CD4-positive, alpha-beta T cell (primary cell): ENCODE data around the gene CHST2. TPM values are rescaled to one million over a fixed set of nuclear protein-coding genes. Genes with fewer than 3 reads are reported as not detected.

Source experiments
- ATAC-seq: fragments of 200-7000 bp; cut with Tn5 transposase; one replicate; pipeline ENCODE4 v1.10.0; 2022; ENCODE audit warnings: mild to moderate bottlenecking; ENCODE audit not compliant: poor library complexity
- CTCF ChIA-PET: fragments of 350-600 bp; sonication (Branson Sonifier 250); formaldehyde crosslinking; loops from one replicate; lab custom pipeline; 2021; ENCODE audit warnings: antibody characterized with exemption, inconsistent platforms; lab: Charles Lee
- POLR2A ChIA-PET: fragments of 350-600 bp; sonication (Branson Sonifier 250); formaldehyde crosslinking; loops from one replicate; lab custom pipeline; 2021; ENCODE audit warnings: antibody characterized with exemption, inconsistent platforms; lab: Charles Lee
- DNase-seq, 14 experiments: peaks; one replicate each; pipeline ENCODE4 v3.0.0-alpha.2; 2013 to 2020; ENCODE audit warnings: mixed read lengths in 2 of 14
- H3K27ac ChIP-seq, 2 donors: one replicate each; pipeline versions ENCODE4 v1.5.1 to v1.7.0; 2013; ENCODE audit warnings: low read length in 2 of 2, low read depth in 1 of 2, mild to moderate bottlenecking in 1 of 2
- H3K27me3 ChIP-seq, 2 experiments: 1 replicate in 1 of 2; 2 replicates in 1 of 2; pipeline versions ENCODE4 v1.6.1 to v1.7.0; 2013; ENCODE audit warnings: low read length in 2 of 2, control low read depth in 1 of 2, mild to moderate bottlenecking in 1 of 2, moderate library complexity in 1 of 2; ENCODE audit not compliant: insufficient read depth in 2 of 2, control insufficient read depth in 1 of 2
- H3K36me3 ChIP-seq: one replicate; pipeline ENCODE4 v1.6.1; 2013; ENCODE audit warnings: low read length, control low read depth; ENCODE audit not compliant: insufficient read depth
- H3K4me1 ChIP-seq: one replicate; pipeline ENCODE4 v1.6.1; 2013; ENCODE audit warnings: low read length, control low read depth; ENCODE audit not compliant: insufficient read depth
- H3K4me3 ChIP-seq: one replicate; pipeline ENCODE4 v1.5.1; 2013; ENCODE audit warnings: mild to moderate bottlenecking, low read length, moderate library complexity
- H3K9me3 ChIP-seq, 2 experiments: 1 replicate in 1 of 2; 2 replicates in 1 of 2; pipeline versions ENCODE4 v1.6.1 to v1.7.0; 2013; ENCODE audit warnings: low read length in 2 of 2, mild to moderate bottlenecking in 2 of 2, control low read depth in 1 of 2, moderate library complexity in 1 of 2; ENCODE audit not compliant: control insufficient read depth in 1 of 2, insufficient read depth in 1 of 2
- H3K27ac Mint-ChIP-seq: one replicate; pipeline ENCODE4 v1.8.0; 2020; ENCODE audit warnings: mixed read lengths
- H3K27me3 Mint-ChIP-seq: one replicate; pipeline ENCODE4 v1.8.0; 2021; ENCODE audit warnings: mixed read lengths
- H3K36me3 Mint-ChIP-seq: one replicate; pipeline ENCODE4 v1.8.0; 2021; ENCODE audit warnings: low read depth, mixed read lengths
- H3K4me1 Mint-ChIP-seq: one replicate; pipeline ENCODE4 v1.8.0; 2021; ENCODE audit warnings: low read depth, mixed read lengths
- H3K4me3 Mint-ChIP-seq: one replicate; pipeline ENCODE4 v1.8.0; 2020; ENCODE audit warnings: mild to moderate bottlenecking, mixed read lengths
- H3K9me3 Mint-ChIP-seq: one replicate; pipeline ENCODE4 v1.8.0; 2020; ENCODE audit warnings: mixed read lengths
- intact Hi-C, 2 experiments: fragments of 100-400 bp; cut with DNase I in 1 of 2; cut with micrococcal nuclease in 1 of 2; formaldehyde crosslinking; loops; one replicate each; pipeline versions ENCODE4 v1.15.1 to v1.9.0; 2023 to 2025; cut with DNase I, micrococcal nuclease
- total RNA-seq, 174 experiments: library from RNA in 2 of 174; stranded (reverse) in 2 of 174; gene quantifications; one replicate each; pipeline ENCODE4 v1.2.3 and lab custom pipeline; 2021 to 2026
- TF ChIP-seq, protein P1 (sequence below): fragments of 200-600 bp; IDR thresholded peaks from one replicate; pipeline ENCODE4 v1.8.0; 2022; ENCODE audit warnings: antibody characterized with exemption, mild to moderate bottlenecking

Gene CHST2
- total RNA-seq, 2 experiments from 2014 or later = 2.0 TPM

DNA sequence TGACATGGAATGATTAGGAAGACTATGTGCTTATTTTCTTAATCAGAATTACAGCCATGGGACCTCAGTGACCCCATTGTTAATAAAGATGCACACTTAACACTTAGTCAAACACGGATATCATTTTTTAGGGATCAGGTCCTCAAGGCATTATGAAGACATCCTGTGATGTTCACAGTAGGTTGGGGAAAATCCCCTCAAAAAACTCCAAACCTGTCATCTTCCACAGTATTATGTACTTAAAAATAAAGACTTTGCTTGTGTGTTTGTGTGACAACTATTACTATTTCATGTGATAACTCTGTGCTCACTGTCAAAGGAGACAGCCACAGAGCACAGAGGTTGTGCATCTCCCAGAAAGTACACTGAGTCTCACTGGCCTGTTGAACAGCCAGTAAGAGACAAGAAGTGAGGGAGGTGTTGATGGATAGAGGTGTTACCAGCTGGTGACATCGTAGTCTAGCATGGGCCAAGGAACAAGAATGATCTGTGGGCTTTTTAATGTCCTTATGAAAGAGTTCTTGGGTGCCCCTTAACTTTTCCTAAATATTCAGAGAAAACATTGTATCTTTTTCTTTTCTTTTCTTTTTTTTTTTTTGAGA, 18.0 kb downstream of the CHST2 start:
- H3K27me3 ChIP-seq = no peaks in the 10 kb centered on the region
- Mint-ChIP-seq H3K4me3 (no peak overlapping the region), H3K27ac (no peak overlapping the region), H3K9me3 (no peaks in the 10 kb centered on the region), H3K27me3 (no peaks in the 10 kb centered on the region), H3K36me3 (no peaks in the 10 kb centered on the region), H3K4me1 (peaks cover 6% of the 10 kb centered on the region)
- H3K36me3 ChIP-seq = no peaks in the 10 kb centered on the region
- ChIA-PET POLR2A (interaction anchor here (0.7 kb wide), 1 partner anchor 34 kb away, joined by 3 read pairs; no protein-coding TSS in a partner anchor), CTCF (no interaction called here)
- intact Hi-C loops = no loop called here
- TF ChIP-seq, protein P1, sequence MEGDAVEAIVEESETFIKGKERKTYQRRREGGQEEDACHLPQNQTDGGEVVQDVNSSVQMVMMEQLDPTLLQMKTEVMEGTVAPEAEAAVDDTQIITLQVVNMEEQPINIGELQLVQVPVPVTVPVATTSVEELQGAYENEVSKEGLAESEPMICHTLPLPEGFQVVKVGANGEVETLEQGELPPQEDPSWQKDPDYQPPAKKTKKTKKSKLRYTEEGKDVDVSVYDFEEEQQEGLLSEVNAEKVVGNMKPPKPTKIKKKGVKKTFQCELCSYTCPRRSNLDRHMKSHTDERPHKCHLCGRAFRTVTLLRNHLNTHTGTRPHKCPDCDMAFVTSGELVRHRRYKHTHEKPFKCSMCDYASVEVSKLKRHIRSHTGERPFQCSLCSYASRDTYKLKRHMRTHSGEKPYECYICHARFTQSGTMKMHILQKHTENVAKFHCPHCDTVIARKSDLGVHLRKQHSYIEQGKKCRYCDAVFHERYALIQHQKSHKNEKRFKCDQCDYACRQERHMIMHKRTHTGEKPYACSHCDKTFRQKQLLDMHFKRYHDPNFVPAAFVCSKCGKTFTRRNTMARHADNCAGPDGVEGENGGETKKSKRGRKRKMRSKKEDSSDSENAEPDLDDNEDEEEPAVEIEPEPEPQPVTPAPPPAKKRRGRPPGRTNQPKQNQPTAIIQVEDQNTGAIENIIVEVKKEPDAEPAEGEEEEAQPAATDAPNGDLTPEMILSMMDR = no peak
- H3K27ac ChIP-seq = no peak overlapping the region
- DNase-seq (no peak), ATAC-seq (no peak)
- no peaks in the 10 kb centered on the region for H3K9me3 ChIP-seq
- H3K4me1 ChIP-seq = no peaks in the 10 kb centered on the region
- no peak overlapping the region for H3K4me3 ChIP-seq

DNA sequence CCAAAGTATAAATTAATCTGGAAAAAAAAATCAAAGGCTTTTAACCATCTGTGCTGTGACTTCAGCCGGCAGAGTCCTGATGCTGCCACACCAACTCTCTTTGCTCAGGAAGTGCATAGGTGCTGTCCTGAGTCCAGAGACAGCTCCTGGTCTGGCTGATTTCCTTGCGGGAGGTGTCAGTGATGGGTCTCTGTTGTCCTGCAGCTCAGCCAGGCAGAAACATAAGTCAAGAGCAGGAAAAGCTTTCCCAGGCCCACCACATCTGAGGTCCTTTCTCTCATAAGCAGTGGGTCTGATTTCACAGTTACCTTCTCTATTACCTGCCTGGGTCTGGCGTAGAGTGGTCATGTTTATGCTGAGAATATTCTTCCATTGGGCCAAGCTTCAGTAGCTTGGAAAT, 19.4 kb downstream of the CHST2 start:
- Mint-ChIP-seq H3K4me1 (no peaks in the 10 kb centered on the region), H3K36me3 (no peaks in the 10 kb centered on the region), H3K9me3 (no peaks in the 10 kb centered on the region), H3K27me3 (no peaks in the 10 kb centered on the region), H3K27ac (no peak overlapping the region), H3K4me3 (no peak overlapping the region)
- CTCF ChIA-PET = no interaction called here
- intact Hi-C loops = no loop called here
- TF ChIP-seq, protein P1 = no peak
- Histone ChIP-seq H3K27me3 (no peaks in the 10 kb centered on the region), H3K4me3 (no peak overlapping the region), H3K27ac (no peak overlapping the region), H3K36me3 (no peaks in the 10 kb centered on the region), H3K4me1 (no peaks in the 10 kb centered on the region), H3K9me3 (no peaks in the 10 kb centered on the region)
- POLR2A ChIA-PET = no interaction called here
- DNase-seq (no peak), ATAC-seq (no peak)

DNA sequence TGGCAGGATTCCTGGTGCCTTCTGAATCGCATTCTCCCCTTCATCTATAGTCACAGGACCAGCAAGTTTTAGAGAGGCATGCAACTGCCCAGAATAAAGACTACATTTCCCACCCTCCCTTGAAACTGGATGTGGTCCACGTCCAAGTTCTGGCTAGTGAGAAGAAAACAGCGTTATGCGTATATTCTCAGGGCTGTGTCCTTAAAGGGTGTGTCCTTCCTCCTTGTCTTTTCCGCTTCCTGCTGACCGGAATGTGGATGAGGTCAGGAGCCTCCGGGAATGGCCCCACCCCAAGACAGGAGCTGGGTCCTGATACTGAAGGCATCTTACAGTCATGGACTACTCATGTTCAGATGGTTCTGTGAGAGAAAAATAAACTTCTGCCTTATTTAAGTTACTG, 20.2 kb downstream of the CHST2 start:
- TF ChIP-seq, protein P1 = no peak
- no peak overlapping the region for H3K27ac Mint-ChIP-seq
- CTCF ChIA-PET = no interaction called here

More for the DNA sequence above, 20.2 kb downstream of the CHST2 start:
- intact Hi-C loops = no loop called here
- H3K9me3 ChIP-seq = no peaks in the 10 kb centered on the region
- Mint-ChIP-seq H3K4me1 (no peaks in the 10 kb centered on the region), H3K27me3 (no peaks in the 10 kb centered on the region), H3K4me3 (no peak overlapping the region), H3K9me3 (no peaks in the 10 kb centered on the region), H3K36me3 (no peaks in the 10 kb centered on the region)
- no peaks in the 10 kb centered on the region for H3K4me1 ChIP-seq
- ATAC-seq (no peak), DNase-seq (no peak)
- no peak overlapping the region for H3K27ac ChIP-seq
- H3K4me3 ChIP-seq = no peak overlapping the region
- POLR2A ChIA-PET = interaction anchor here (1.1 kb wide), 1 partner anchor 16 kb away, joined by 3 read pairs; no protein-coding TSS in a partner anchor
- H3K36me3 ChIP-seq = no peaks in the 10 kb centered on the region
- no peaks in the 10 kb centered on the region for H3K27me3 ChIP-seq
